Mesenchymal stem cell (in vitro differentiated cells and primary cell): Measurements from ENCODE around the gene C2orf81.

Source experiments
- DNase-seq: peaks from one replicate; pipeline ENCODE4 v3.0.0-alpha.2; 2013
- H2AFZ ChIP-seq: one replicate; pipeline ENCODE4 v1.6.1; 2013; ENCODE audit warnings: low read depth, mild to moderate bottlenecking, control low read depth, inconsistent platforms, low read length, moderate library complexity
- H2AK5ac ChIP-seq: 2 replicates; pipeline ENCODE4 v1.6.1; 2013; ENCODE audit warnings: low read length, moderate library complexity, mild to moderate bottlenecking, inconsistent platforms; ENCODE audit not compliant: severe bottlenecking
- H2BK120ac ChIP-seq: one replicate; pipeline ENCODE4 v1.6.1; 2013; ENCODE audit warnings: low read depth, mild to moderate bottlenecking, inconsistent platforms, low read length, moderate library complexity
- H2BK12ac ChIP-seq, 2 experiments: one replicate each; pipeline ENCODE4 v1.6.1; 2013; ENCODE audit warnings: inconsistent platforms in 2 of 2, low read length in 2 of 2, mild to moderate bottlenecking in 2 of 2, moderate library complexity in 2 of 2, control low read depth in 1 of 2
- H2BK15ac ChIP-seq: one replicate; pipeline ENCODE4 v1.6.1; 2013; ENCODE audit warnings: mild to moderate bottlenecking, low read depth, inconsistent platforms; ENCODE audit not compliant: poor library complexity, severe bottlenecking
- H2BK5ac ChIP-seq: 2 replicates; pipeline ENCODE4 v1.6.1; 2013; ENCODE audit warnings: low read depth, mild to moderate bottlenecking, low read length, control low read depth, inconsistent platforms; ENCODE audit not compliant: poor library complexity, severe bottlenecking
- H3K14ac ChIP-seq, 2 experiments: one replicate each; pipeline ENCODE4 v1.6.1; 2013; ENCODE audit warnings: inconsistent platforms in 2 of 2, low read length in 2 of 2, control low read depth in 1 of 2, mild to moderate bottlenecking in 1 of 2, moderate library complexity in 1 of 2
- H3K18ac ChIP-seq, 2 experiments: one replicate each; pipeline ENCODE4 v1.6.1; 2013; ENCODE audit warnings: inconsistent platforms in 2 of 2, low read length in 2 of 2, control low read depth in 1 of 2, low read depth in 1 of 2, mild to moderate bottlenecking in 1 of 2
- H3K23ac ChIP-seq, 2 experiments: one replicate each; pipeline ENCODE4 v1.6.1; 2013; ENCODE audit warnings: inconsistent platforms in 2 of 2, low read length in 2 of 2, mild to moderate bottlenecking in 2 of 2, moderate library complexity in 2 of 2, control low read depth in 1 of 2
- H3K27ac ChIP-seq: 2 replicates; pipeline ENCODE4 v1.5.1; 2013; ENCODE audit warnings: mild to moderate bottlenecking, moderate library complexity, low read length, control low read depth, inconsistent platforms; ENCODE audit not compliant: poor library complexity, severe bottlenecking
- H3K27me3 ChIP-seq, 2 experiments: 2 replicates each; pipeline versions ENCODE4 v1.6.1 to v1.7.0; 2013; ENCODE audit warnings: low read length in 2 of 2, mild to moderate bottlenecking in 2 of 2, moderate library complexity in 2 of 2, control low read depth in 1 of 2, inconsistent platforms in 1 of 2; ENCODE audit not compliant: control insufficient read depth in 1 of 2, insufficient read depth in 1 of 2
- H3K36me3 ChIP-seq, 2 experiments: 2 replicates each; pipeline versions ENCODE4 v1.6.1 to v1.7.0; 2013; ENCODE audit warnings: low read length in 2 of 2, control low read depth in 1 of 2, inconsistent platforms in 1 of 2, low read depth in 1 of 2, mild to moderate bottlenecking in 1 of 2; ENCODE audit not compliant: insufficient read depth in 2 of 2, control insufficient read depth in 1 of 2
- H3K4ac ChIP-seq, 2 experiments: one replicate each; pipeline ENCODE4 v1.6.1; 2013; ENCODE audit warnings: inconsistent platforms in 2 of 2, low read length in 2 of 2, mild to moderate bottlenecking in 2 of 2, moderate library complexity in 2 of 2, control low read depth in 1 of 2, low read depth in 1 of 2
- H3K4me1 ChIP-seq: 2 replicates; pipeline ENCODE4 v1.6.1; 2013; ENCODE audit warnings: low read depth, low read length, control low read depth; ENCODE audit not compliant: control insufficient read depth, insufficient read depth
- H3K4me2 ChIP-seq: 2 replicates; pipeline ENCODE4 v1.6.1; 2013; ENCODE audit warnings: low read length, mild to moderate bottlenecking, inconsistent platforms; ENCODE audit not compliant: poor library complexity, severe bottlenecking
- H3K4me3 ChIP-seq, 2 experiments: 2 replicates each; pipeline versions ENCODE4 v1.5.1 to v1.7.0; 2013; ENCODE audit warnings: low read length in 2 of 2, mild to moderate bottlenecking in 2 of 2, control low read depth in 1 of 2, low read depth in 1 of 2; ENCODE audit not compliant: insufficient read depth in 1 of 2
- H3K79me1 ChIP-seq: replicated peaks from 2 replicates; pipeline ENCODE4 v1.6.1; 2013; ENCODE audit warnings: mild to moderate bottlenecking, control low read depth, low read length, inconsistent platforms; ENCODE audit not compliant: poor library complexity, severe bottlenecking
- H3K9ac ChIP-seq: 2 replicates; pipeline ENCODE4 v1.7.0; 2013; ENCODE audit warnings: mild to moderate bottlenecking, low read length, moderate library complexity
- H3K9me3 ChIP-seq: 2 replicates; pipeline ENCODE4 v1.7.0; 2013; ENCODE audit warnings: mild to moderate bottlenecking, low read length; ENCODE audit not compliant: control insufficient read depth
- H4K8ac ChIP-seq: one replicate; pipeline ENCODE4 v1.6.1; 2013; ENCODE audit warnings: inconsistent platforms, mild to moderate bottlenecking, low read length, moderate library complexity
- H4K91ac ChIP-seq: one replicate; pipeline ENCODE4 v1.6.1; 2013; ENCODE audit warnings: mild to moderate bottlenecking, low read length, inconsistent platforms
- WGBS: methylation state at CpG from one replicate; pipeline ENCODE4 v1.1.7; 2013; ENCODE audit warnings: mixed read lengths; 5-methylcytosine and 5-hydroxymethylcytosine counted together

The C2orf81 gene

GRCh38 chr2:74381751-74382150 lies 39.7 kb downstream of the C2orf81 start:
- H3K27ac ChIP-seq = no peak overlapping the region
- peaks cover 15 to 24% of the 10 kb centered on the region in 2 experiments for H3K36me3 ChIP-seq
- no peaks in the 10 kb centered on the region for H3K9me3 ChIP-seq
- no peak overlapping the region for H3K23ac ChIP-seq
- H2AFZ ChIP-seq = no peak overlapping the region
- H2AK5ac ChIP-seq = no peak overlapping the region
- no peak overlapping the region for H3K4ac ChIP-seq
- WGBS = 100% methylated on average over 1 of the region's 3 CpGs
- H3K14ac ChIP-seq = no peak overlapping the region
- H2BK5ac ChIP-seq = no peak overlapping the region
- H2BK120ac ChIP-seq = no peak overlapping the region
- no peak overlapping the region for H3K9ac ChIP-seq
- no peak overlapping the region for H3K18ac ChIP-seq
- H3K27me3 ChIP-seq = no peaks in the 10 kb centered on the region
- H3K79me1 ChIP-seq = peaks cover 49% of the 10 kb centered on the region
- H4K91ac ChIP-seq = no peak overlapping the region
- no peak overlapping the region for H3K4me2 ChIP-seq
- H2BK12ac ChIP-seq = no peak overlapping the region
- peaks cover 11% of the 10 kb centered on the region for H3K4me1 ChIP-seq
- H3K4me3 ChIP-seq = no peak overlapping the region
- H2BK15ac ChIP-seq = no peak overlapping the region
- DNase-seq = no peak
- H4K8ac ChIP-seq = no peak overlapping the region

DNA sequence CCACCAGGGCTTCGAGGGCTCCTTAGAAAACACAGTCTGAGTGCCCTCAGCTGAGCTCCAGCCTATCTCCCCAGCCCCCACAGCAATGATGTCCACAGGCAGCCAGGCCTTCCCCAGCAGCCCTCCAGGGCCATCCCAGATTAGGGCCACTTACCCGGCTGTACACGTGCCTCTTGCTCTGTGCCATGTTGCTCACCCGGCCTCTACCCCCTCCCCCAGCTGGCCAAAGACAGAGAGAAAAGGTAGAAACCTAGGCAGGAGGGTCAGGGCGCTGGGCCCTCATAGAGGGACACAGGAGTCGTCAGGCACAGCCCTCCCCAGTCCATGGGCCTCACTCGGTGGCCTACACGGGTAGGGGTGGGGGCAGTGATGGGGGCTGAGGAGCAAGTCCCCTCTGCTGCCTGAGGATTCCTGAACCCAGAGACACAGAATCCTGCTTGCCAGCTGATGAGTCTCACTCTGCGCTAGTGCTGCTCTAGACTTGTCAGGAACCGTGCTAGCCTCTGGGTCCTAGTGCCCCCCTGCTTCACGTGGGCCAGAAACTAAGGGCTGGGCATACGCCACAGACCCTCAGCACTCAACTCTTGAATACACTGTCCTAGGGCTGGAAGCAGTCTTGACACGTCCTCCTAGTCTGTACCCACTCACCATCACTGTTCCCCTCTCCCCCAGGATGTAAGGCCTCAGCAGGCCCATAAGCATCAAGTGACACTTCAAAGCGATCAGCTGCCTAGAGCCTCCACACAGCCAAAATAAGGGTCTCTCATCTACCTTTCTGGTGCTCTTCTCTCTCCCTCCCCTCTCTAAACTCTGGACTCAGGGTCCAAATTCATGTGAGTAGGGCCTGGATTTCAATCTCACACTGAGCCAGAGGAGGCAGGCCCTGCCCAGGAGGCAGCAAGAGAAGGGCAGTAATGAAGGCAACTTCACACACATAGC lies 41.3 kb downstream of the C2orf81 start, which contains the start of gene DCTN1:
DCTN1 (minus strand) TSS at position 461 of the 939 bp plus-strand sequence; CDS start at position 187, 274 bp downstream.
- peaks cover 23 to 34% of the 10 kb centered on the region in 2 experiments for H3K36me3 ChIP-seq
- 20% methylated on average over 12 of the region's 14 CpGs for WGBS
- H3K14ac ChIP-seq = peak within 1 kb of the TSS in 1 of 2 experiments; percentile 46
- H3K9ac ChIP-seq = peak within 1 kb of the TSS; percentile 85
- no peak within 1 kb of the TSS for H3K23ac ChIP-seq
- H2BK12ac ChIP-seq = no peak within 1 kb of the TSS
- peak within 1 kb of the TSS; percentile 59 to 80 for H3K18ac ChIP-seq
- H2AFZ ChIP-seq = no peak within 1 kb of the TSS
- peaks cover 11% of the 10 kb centered on the region for H3K4me1 ChIP-seq
- H3K9me3 ChIP-seq = no peaks in the 10 kb centered on the region
- peak; percentile 81 for DNase-seq
- H3K27ac ChIP-seq = no peak within 1 kb of the TSS
- peak within 1 kb of the TSS; percentile 47 for H4K91ac ChIP-seq
- H2BK15ac ChIP-seq = no peak within 1 kb of the TSS
- H3K27me3 ChIP-seq = no peaks in the 10 kb centered on the region
- peaks cover 56% of the 10 kb centered on the region for H3K79me1 ChIP-seq
- H2BK120ac ChIP-seq = no peak within 1 kb of the TSS
- peak within 1 kb of the TSS; percentile 38 to 80 for H3K4me3 ChIP-seq
- H3K4me2 ChIP-seq = peak within 1 kb of the TSS; percentile 60
- H2BK5ac ChIP-seq = no peak within 1 kb of the TSS
- peak within 1 kb of the TSS in 1 of 2 experiments; percentile 13 for H3K4ac ChIP-seq
- peak within 1 kb of the TSS; percentile 62 for H4K8ac ChIP-seq
- peak within 1 kb of the TSS; percentile 75 for H2AK5ac ChIP-seq

DNA sequence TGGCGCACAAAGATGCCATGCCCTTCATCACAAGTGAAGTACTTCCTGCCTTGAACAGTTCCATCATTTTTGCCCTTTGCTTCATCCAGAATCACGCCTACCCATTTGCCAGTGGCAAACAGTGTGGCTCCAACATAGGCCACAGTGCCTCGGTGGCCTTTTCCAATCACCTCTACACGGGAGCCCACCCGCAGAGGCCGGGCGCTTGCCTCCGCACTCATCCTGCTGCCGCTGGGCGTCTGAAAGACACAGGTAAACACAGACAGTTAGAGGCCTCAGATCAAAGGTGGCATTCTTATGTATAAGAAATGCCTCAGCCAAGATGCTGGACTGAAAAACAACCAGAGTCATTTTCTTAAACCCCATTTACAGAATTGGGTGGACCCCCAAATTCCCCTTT lies 43.4 kb downstream of the C2orf81 start:
- no peak overlapping the region for H4K91ac ChIP-seq
- H3K4ac ChIP-seq = no peak overlapping the region
- no peak overlapping the region for H3K18ac ChIP-seq
- no peak overlapping the region for H4K8ac ChIP-seq
- H2BK15ac ChIP-seq = no peak overlapping the region
- H3K79me1 ChIP-seq = peaks cover 66% of the 10 kb centered on the region
- H2AFZ ChIP-seq = no peak overlapping the region
- H3K23ac ChIP-seq = no peak overlapping the region
- no peak overlapping the region for H3K4me3 ChIP-seq
- DNase-seq = no peak
- no peak overlapping the region for H3K14ac ChIP-seq
- WGBS = 98% methylated on average over 10 of the region's 10 CpGs
- H3K4me2 ChIP-seq = no peak overlapping the region
- no peaks in the 10 kb centered on the region for H3K9me3 ChIP-seq
- H2BK12ac ChIP-seq = no peak overlapping the region
- no peak overlapping the region for H2BK5ac ChIP-seq
- H3K4me1 ChIP-seq = peaks cover 21% of the 10 kb centered on the region
- H2AK5ac ChIP-seq = no peak overlapping the region
- no peak overlapping the region for H2BK120ac ChIP-seq
- H3K27ac ChIP-seq = no peak overlapping the region
- peaks cover 28 to 32% of the 10 kb centered on the region in 2 experiments for H3K36me3 ChIP-seq
- no peaks in the 10 kb centered on the region for H3K27me3 ChIP-seq
- no peak overlapping the region for H3K9ac ChIP-seq

DNA sequence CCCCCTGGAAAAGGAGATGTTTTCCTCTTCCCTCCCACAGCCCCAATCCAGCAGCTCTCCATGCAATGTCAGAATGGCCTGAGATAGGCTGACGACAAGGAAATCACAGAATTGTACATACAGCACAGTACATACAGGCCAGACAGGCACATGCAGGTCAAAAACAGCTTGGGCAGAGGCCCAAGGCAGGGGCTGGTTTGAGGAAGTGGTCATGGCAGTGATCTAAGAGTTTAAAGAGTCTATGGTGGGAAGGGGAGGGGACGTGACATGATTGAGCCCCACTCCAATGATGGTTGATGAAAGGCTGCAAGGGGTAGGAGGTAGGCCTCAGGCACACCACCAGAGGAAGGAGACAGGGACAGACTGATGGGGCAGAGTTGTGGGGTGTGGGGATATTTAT lies 45.6 kb downstream of the C2orf81 start:
- peaks cover 77% of the 10 kb centered on the region for H3K79me1 ChIP-seq
- 100% methylated on average over 1 of the region's 2 CpGs for WGBS
- no peak for DNase-seq

More for the DNA sequence above, 45.6 kb downstream of the C2orf81 start:
- H3K9ac ChIP-seq = no peak overlapping the region
- H2BK12ac ChIP-seq = no peak overlapping the region
- H3K4ac ChIP-seq = no peak overlapping the region
- no peak overlapping the region for H3K18ac ChIP-seq
- H2BK15ac ChIP-seq = no peak overlapping the region
- no peak overlapping the region for H3K14ac ChIP-seq
- H2AK5ac ChIP-seq = no peak overlapping the region
- H3K4me2 ChIP-seq = no peak overlapping the region
- peaks cover 39 to 49% of the 10 kb centered on the region in 2 experiments for H3K36me3 ChIP-seq
- no peak overlapping the region for H4K91ac ChIP-seq
- H2BK120ac ChIP-seq = no peak overlapping the region
- no peak overlapping the region for H2BK5ac ChIP-seq
- H2AFZ ChIP-seq = no peak overlapping the region
- H3K23ac ChIP-seq = no peak overlapping the region
- H3K27me3 ChIP-seq = no peaks in the 10 kb centered on the region
- no peaks in the 10 kb centered on the region for H3K9me3 ChIP-seq
- no peak overlapping the region for H3K27ac ChIP-seq
- H4K8ac ChIP-seq = no peak overlapping the region
- peaks cover 21% of the 10 kb centered on the region for H3K4me1 ChIP-seq
- no peak overlapping the region for H3K4me3 ChIP-seq
